Left lung (tissue), 10 donors: ENCODE data around the gene DSCAML1. TPM values are rescaled to one million over a fixed set of nuclear protein-coding genes. Genes with fewer than 3 reads are reported as not detected.

Experiments used
- ATAC-seq: fragments of 200-7000 bp; cut with Tn5 transposase; one replicate; pipeline ENCODE4 v1.9.1; 2020; ENCODE audit warnings: moderate library complexity
- DNase-seq, 4 donors: peaks; one replicate each; pipeline ENCODE4 v3.0.0-alpha.2; 2013 to 2020
- H3K27ac ChIP-seq, 2 donors: fragments of 200-600 bp; sonication (generic) in 1 of 2; one replicate each; pipeline versions ENCODE4 v1.5.0 to v1.8.0; 2020 to 2021
- H3K27me3 ChIP-seq, 2 donors: fragments of 200-600 bp; sonication (generic) in 1 of 2; one replicate each; pipeline versions ENCODE4 v1.5.0 to v1.8.0; 2020 to 2021
- H3K36me3 ChIP-seq, 2 donors: fragments of 200-600 bp; sonication (generic) in 1 of 2; one replicate each; pipeline versions ENCODE4 v1.5.0 to v1.8.0; 2020 to 2021
- H3K4me1 ChIP-seq, 2 donors: fragments of 200-600 bp; one replicate each; pipeline ENCODE4 v1.8.0; 2021
- H3K4me3 ChIP-seq, 2 donors: fragments of 200-600 bp; sonication (generic) in 1 of 2; one replicate each; pipeline versions ENCODE4 v1.5.0 to v1.8.0; 2020 to 2021; ENCODE audit warnings: mild to moderate bottlenecking in 1 of 2
- H3K9me3 ChIP-seq, 2 donors: fragments of 200-600 bp; sonication (generic) in 1 of 2; one replicate each; pipeline versions ENCODE4 v1.5.0 to v1.8.0; 2020 to 2021
- intact Hi-C, 2 donors: fragments of 100-400 bp; cut with DNase I; formaldehyde crosslinking; loops; one replicate each; pipeline versions ENCODE4 v1.11.2 to v1.14.2; 2022
- polyA plus RNA-seq, 6 donors: library from polyadenylated mRNA; unstranded; fragments of 120-200 nt; gene quantifications; one replicate each; pipeline ENCODE4 v1.2.1, GENCODE V29; 2013; ENCODE audit not compliant: insufficient read length in 6 of 6
- total RNA-seq, 2 donors: library from RNA; stranded (reverse); fragmentation: NEBNext Ultra II Directional; extraction: Animal tissue kit (Norgen Biotek cat#: 25700); gene quantifications; one replicate each; pipeline ENCODE4 v1.2.1, GENCODE V29; 2021
- TF ChIP-seq, protein P1 (sequence below), 2 donors: fragments of 200-600 bp; sonication (generic) in 1 of 2; IDR thresholded peaks; one replicate each; pipeline versions ENCODE4 v1.5.0 to v1.8.0; 2021; ENCODE audit warnings: antibody characterized with exemption in 2 of 2
- donor health status: DM: no; HTN: yes; CAD: no.
- donor health status: DM: no; HTN: no; CAD: no.

Gene DSCAML1
- total and polyA plus RNA-seq, 8 donors: 0.35 to 1.8 (median 1.2) TPM

DNA sequence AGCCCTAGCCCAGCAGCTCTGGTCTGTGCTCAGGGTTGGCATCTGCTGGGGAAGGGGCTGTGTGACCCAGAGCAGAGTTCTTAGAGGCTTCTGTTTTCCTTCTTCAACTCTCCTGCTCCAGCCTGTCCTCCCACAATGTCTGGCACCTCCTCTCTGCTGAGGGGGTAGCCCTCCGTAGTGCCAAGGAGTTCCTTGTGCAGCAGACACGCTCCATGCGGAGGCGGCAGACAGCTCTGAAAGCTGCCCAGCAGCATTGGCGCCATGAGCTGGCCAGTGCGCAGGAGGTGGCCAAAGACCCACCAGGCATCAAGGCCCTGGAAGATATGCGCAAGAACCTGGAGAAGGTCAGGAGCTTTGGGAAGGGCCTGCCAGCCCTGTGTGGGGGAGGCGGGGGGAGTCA is 400.0 kb downstream of the DSCAML1 start:
- intact Hi-C loops: no loop called here
- Histone ChIP-seq H3K27me3 (no peaks in the 10 kb centered on the region), H3K4me3 (no peak overlapping the region), H3K27ac (no peak overlapping the region), H3K4me1 (no peaks in the 10 kb centered on the region), H3K9me3 (peaks cover 0 to 17% of the 10 kb centered on the region in 2 donors), H3K36me3 (peaks cover 0 to 73% of the 10 kb centered on the region in 2 donors)
- no peak for ATAC-seq
- TF ChIP-seq, protein P1, sequence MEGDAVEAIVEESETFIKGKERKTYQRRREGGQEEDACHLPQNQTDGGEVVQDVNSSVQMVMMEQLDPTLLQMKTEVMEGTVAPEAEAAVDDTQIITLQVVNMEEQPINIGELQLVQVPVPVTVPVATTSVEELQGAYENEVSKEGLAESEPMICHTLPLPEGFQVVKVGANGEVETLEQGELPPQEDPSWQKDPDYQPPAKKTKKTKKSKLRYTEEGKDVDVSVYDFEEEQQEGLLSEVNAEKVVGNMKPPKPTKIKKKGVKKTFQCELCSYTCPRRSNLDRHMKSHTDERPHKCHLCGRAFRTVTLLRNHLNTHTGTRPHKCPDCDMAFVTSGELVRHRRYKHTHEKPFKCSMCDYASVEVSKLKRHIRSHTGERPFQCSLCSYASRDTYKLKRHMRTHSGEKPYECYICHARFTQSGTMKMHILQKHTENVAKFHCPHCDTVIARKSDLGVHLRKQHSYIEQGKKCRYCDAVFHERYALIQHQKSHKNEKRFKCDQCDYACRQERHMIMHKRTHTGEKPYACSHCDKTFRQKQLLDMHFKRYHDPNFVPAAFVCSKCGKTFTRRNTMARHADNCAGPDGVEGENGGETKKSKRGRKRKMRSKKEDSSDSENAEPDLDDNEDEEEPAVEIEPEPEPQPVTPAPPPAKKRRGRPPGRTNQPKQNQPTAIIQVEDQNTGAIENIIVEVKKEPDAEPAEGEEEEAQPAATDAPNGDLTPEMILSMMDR (IDR thresholded peaks at IDR 0.05): no peak
- no peak for DNase-seq

DNA sequence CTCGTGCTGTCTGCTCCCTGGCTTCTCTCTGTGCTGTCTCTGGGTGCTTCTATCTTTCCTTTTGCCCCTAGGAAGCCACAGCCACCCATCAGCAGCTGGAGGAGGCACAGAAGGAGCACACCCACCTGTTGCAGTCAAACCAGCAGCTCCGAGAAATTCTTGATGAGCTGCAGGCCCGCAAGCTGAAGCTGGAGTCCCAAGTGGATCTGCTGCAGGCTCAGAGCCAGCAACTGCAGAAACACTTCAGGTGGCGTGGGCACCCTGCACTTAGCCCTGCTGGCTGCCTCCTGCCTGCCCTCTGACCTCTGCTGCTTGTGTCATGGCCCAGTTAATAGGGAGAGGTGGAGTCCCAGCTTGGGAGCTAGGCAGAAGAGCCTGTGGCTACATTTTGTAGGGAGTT is 401.5 kb downstream of the DSCAML1 start:
- TF ChIP-seq, protein P1 (IDR thresholded peaks at IDR 0.05): no peak
- Histone ChIP-seq H3K27ac (no peak overlapping the region), H3K36me3 (peaks cover 0 to 88% of the 10 kb centered on the region in 2 donors), H3K9me3 (peaks cover 0 to 17% of the 10 kb centered on the region in 2 donors), H3K4me3 (no peak overlapping the region), H3K27me3 (no peaks in the 10 kb centered on the region), H3K4me1 (no peaks in the 10 kb centered on the region)
- DNase-seq (no peak), ATAC-seq (no peak)
- intact Hi-C loops: no loop called here

DNA sequence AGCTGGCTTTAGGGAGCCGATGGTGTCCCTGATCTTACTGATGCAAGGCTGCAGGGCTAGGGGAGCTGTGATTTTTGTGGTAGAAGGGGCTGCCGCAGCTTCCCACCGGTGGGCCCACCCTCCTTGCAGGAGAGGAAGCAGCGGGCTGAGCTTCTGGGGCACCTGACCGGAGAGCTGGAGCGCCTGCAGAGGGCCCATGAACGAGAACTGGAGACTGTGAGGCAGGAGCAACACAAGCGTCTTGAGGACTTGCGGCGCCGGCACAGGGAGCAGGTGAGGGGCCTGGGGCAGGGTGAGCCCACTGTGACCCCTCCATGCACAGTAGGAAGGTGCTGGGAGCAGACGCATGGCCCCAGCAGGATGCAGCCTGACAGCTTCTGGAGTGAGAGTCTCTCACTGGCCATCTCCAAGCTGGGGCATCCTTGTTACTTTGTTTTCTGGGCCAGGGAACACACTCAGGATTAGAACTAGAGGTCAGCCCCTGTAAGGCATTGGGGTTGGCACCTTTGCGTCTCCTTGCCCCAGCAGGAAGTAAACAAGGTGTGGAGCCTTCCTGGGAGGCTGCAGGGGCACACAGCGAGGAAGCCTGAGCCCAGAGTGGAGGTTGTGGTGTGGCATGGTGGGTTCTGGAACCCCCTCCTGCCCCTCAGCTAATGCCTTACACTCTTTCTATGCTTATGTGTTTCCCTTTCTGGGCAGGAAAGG is 402.6 kb downstream of the DSCAML1 start:
- no peak overlapping the region for H3K4me3 ChIP-seq
- TF ChIP-seq, protein P1 (IDR thresholded peaks at IDR 0.05): no peak
- peaks cover 0 to 97% of the 10 kb centered on the region in 2 donors for H3K36me3 ChIP-seq
- no peak for DNase-seq
- ATAC-seq: no peak
- no peak overlapping the region for H3K27ac ChIP-seq
- peaks cover 0 to 15% of the 10 kb centered on the region in 2 donors for H3K9me3 ChIP-seq
- no peaks in the 10 kb centered on the region for H3K4me1 ChIP-seq
- H3K27me3 ChIP-seq: no peaks in the 10 kb centered on the region
- intact Hi-C loops: no loop called here

DNA sequence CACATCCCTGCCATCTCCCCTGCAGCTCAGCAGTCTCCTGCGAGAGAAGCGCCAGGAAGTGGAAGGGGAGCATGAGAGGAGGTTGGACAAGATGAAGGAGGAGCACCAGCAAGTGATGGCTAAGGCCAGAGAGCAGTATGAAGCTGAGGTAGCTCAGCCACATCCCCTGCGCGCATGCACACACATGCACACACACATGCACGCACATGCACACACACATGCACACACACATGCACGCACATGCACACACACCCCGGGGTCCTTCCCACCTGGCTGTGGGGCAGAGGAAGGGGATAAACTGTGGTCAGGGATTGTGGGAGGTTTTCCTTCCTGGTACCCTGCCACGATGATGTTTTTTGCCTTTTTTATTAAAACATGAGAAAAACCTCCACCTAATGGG is 404.0 kb downstream of the DSCAML1 start:
- H3K27ac ChIP-seq: no peak overlapping the region
- H3K9me3 ChIP-seq: peaks cover 0 to 4% of the 10 kb centered on the region in 2 donors
- H3K36me3 ChIP-seq: peaks cover 0 to 98% of the 10 kb centered on the region in 2 donors
- TF ChIP-seq, protein P1 (IDR thresholded peaks at IDR 0.05): no peak
- ATAC-seq: no peak
- intact Hi-C loops: no loop called here
- no peak for DNase-seq
- no peaks in the 10 kb centered on the region for H3K4me1 ChIP-seq
- H3K27me3 ChIP-seq: no peaks in the 10 kb centered on the region
- H3K4me3 ChIP-seq: no peak overlapping the region

DNA sequence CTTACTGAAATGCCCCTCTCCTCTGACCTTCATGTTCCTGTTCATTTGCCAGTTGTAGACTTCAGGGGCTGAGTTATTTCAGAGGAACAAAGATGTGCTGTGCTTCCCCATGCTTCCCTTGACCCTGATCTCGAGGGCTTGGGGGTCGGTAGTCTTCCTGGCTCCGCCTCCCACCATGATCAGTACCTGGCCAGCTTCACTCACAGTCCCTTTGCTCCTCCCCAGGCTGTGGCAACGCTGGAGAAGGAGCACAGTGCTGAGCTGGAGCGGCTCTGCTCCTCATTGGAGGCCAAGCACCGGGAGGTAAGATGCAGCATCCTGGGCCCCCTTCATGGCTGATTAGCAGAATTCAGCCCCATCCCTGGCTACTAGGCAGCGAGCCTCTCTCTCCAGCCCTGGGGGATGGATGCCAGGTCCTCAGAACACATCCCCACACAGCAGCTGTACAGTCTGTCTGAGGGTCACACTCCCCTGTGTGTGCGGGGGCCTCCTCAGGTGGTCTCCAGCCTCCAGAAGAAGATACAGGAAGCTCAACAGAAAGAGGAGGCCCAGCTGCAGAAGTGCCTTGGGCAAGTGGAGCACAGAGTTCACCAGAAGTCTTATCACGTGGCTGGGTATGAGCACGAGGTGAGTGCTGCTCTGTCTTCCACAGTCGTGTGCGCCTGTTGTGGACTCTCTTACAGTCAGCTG is 404.9 kb downstream of the DSCAML1 start:
- no peaks in the 10 kb centered on the region for H3K4me1 ChIP-seq
- TF ChIP-seq, protein P1 (IDR thresholded peaks at IDR 0.05): no peak
- no peak for ATAC-seq
- no peaks in the 10 kb centered on the region for H3K27me3 ChIP-seq
- H3K9me3 ChIP-seq: peaks cover 0 to under 1% of the 10 kb centered on the region in 2 donors
- intact Hi-C loops: no loop called here
- peaks cover 0 to 98% of the 10 kb centered on the region in 2 donors for H3K36me3 ChIP-seq
- no peak overlapping the region for H3K4me3 ChIP-seq
- no peak overlapping the region for H3K27ac ChIP-seq
- DNase-seq: no peak
